Spinal cord (tissue), 10 donors: Measurements from ENCODE around the gene SLC22A15. TPM values are rescaled to one million over a fixed set of nuclear protein-coding genes. Genes with fewer than 3 reads are reported as not detected.

ENCODE experiments used
- DNase-seq, 6 donors: peaks; one replicate each; pipeline versions ENCODE4 v3.0.0 to v3.0.0-alpha.2; 2013 to 2015; ENCODE audit warnings: low spot score in 6 of 6, low read depth in 4 of 6
- H3K27ac ChIP-seq: one replicate; pipeline ENCODE4 v1.5.1; 2013; ENCODE audit warnings: low read depth, low read length, control low read depth
- H3K27me3 ChIP-seq: one replicate; pipeline ENCODE4 v1.6.1; 2013; ENCODE audit warnings: low read length; ENCODE audit not compliant: control insufficient read depth, insufficient read depth
- H3K36me3 ChIP-seq: one replicate; pipeline ENCODE4 v1.6.1; 2013; ENCODE audit warnings: low read length; ENCODE audit not compliant: control insufficient read depth, insufficient read depth
- H3K4me1 ChIP-seq: one replicate; pipeline ENCODE4 v1.6.1; 2013; ENCODE audit warnings: low read length; ENCODE audit not compliant: control insufficient read depth, insufficient read depth
- H3K4me3 ChIP-seq: one replicate; pipeline ENCODE4 v1.5.1; 2013; ENCODE audit warnings: low read depth, low read length, control low read depth
- H3K9me3 ChIP-seq: one replicate; pipeline ENCODE4 v1.6.1; 2013; ENCODE audit warnings: low read length; ENCODE audit not compliant: control insufficient read depth, insufficient read depth
- WGBS: methylation state at CpG from one replicate; pipeline ENCODE4 v1.1.5; 2013; ENCODE audit warnings: missing lambda C conversion rate; ENCODE audit not compliant: insufficient coverage; 5-methylcytosine and 5-hydroxymethylcytosine counted together
- polyA plus RNA-seq, 2 donors: library from polyadenylated mRNA; unstranded; fragments of 120-200 nt; gene quantifications; one replicate each; pipeline ENCODE4 v1.2.1, GENCODE V29; 2013; ENCODE audit not compliant: insufficient read length in 2 of 2
- total RNA-seq, 2 donors: library from RNA; depleted of rRNA in 1 of 2; stranded (reverse); fragments of 120-200 nt in 1 of 2; fragments of >200 nt in 1 of 2; gene quantifications; one replicate each; pipeline versions ENCODE4 v1.2.3 to v1.2.4, GENCODE V29; 2013 to 2014
- donor health status: healthy.

Gene SLC22A15
- total and polyA plus RNA-seq, 4 donors: 10.0 to 36.0 (median 23.1) TPM

GRCh38 chr1:115978292-115978941 lies 2.1 kb downstream of the SLC22A15 start:
- no peak for DNase-seq
- Histone ChIP-seq H3K9me3 (no peaks in the 10 kb centered on the region), H3K4me3 (no peak overlapping the region), H3K27ac (no peak overlapping the region), H3K27me3 (peaks cover 5% of the 10 kb centered on the region), H3K36me3 (no peaks in the 10 kb centered on the region), H3K4me1 (peaks cover 11% of the 10 kb centered on the region)
- WGBS: 81% methylated on average over 2 of the region's 6 CpGs

GRCh38 chr1:115980156-115980555 lies 3.8 kb downstream of the SLC22A15 start:
- Histone ChIP-seq H3K27me3 (peaks cover 5% of the 10 kb centered on the region), H3K4me1 (peaks cover 11% of the 10 kb centered on the region), H3K36me3 (no peaks in the 10 kb centered on the region), H3K4me3 (no peak overlapping the region), H3K9me3 (no peaks in the 10 kb centered on the region), H3K27ac (no peak overlapping the region)
- WGBS: no CpG with 5 or more reads among the region's 2 CpGs
- peak in 1 of 6 donors; percentile 28 for DNase-seq

GRCh38 chr1:115980998-115981993 lies 5.0 kb downstream of the SLC22A15 start:
- peaks cover 5% of the 10 kb centered on the region for H3K4me1 ChIP-seq
- no peaks in the 10 kb centered on the region for H3K9me3 ChIP-seq
- H3K27ac ChIP-seq: no peak overlapping the region
- WGBS: no CpG with 5 or more reads among the region's 3 CpGs
- H3K27me3 ChIP-seq: no peaks in the 10 kb centered on the region
- no peaks in the 10 kb centered on the region for H3K36me3 ChIP-seq
- H3K4me3 ChIP-seq: no peak overlapping the region
- DNase-seq: peak in 1 of 6 donors; percentile 40

DNA sequence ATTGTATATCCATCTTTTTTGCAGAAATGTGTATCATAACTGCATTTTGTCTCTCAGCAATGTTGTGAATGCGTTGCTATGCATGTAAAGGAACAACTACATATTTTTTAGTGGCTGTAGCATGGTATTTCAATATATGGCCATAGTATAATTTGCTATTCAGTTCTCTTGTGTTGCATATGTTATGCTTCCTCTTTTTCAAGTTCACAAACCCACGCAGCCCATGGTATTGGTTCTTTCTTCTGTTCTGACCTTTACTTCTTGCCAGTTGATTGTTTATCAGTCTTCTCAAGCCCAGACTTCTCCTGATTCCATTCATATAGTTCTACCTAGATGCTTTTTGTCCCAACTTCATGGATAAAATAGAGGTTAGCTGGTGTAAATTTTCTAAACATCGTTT lies 6.1 kb downstream of the SLC22A15 start:
- no peak overlapping the region for H3K4me3 ChIP-seq
- no peak for DNase-seq
- H3K36me3 ChIP-seq: no peaks in the 10 kb centered on the region
- no peaks in the 10 kb centered on the region for H3K27me3 ChIP-seq
- no peak overlapping the region for H3K27ac ChIP-seq
- WGBS: no CpG with 5 or more reads among the region's 3 CpGs
- no peaks in the 10 kb centered on the region for H3K4me1 ChIP-seq
- H3K9me3 ChIP-seq: no peaks in the 10 kb centered on the region

- Histone ChIP-seq H3K4me1 (no peaks in the 10 kb centered on the region), H3K27me3 (no peaks in the 10 kb centered on the region)
- WGBS: 100% methylated on average over 2 of the region's 3 CpGs
Observed at GRCh38 chr1:115983584-115983983, 7.3 kb downstream of the SLC22A15 start.

DNA sequence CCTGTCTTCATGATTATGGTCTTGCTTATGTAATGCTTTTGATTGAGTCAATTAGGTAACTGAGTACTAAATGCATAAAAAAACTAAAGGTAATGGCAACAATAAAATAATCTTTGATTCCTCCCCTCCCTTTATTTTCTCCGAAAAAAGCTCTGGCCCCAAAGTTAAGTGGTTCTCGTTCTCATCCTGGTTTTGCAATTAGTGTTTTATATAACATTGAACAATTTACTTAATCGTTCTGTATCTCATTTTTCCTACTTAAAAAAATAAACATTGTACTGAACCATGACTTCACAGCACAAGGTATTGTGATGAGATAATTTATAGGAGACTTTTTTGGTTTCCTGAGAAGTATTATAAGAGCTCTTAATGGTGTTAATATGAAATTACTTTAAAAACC lies 11.3 kb downstream of the SLC22A15 start:
- no peak overlapping the region for H3K27ac ChIP-seq
- H3K9me3 ChIP-seq: no peaks in the 10 kb centered on the region
- WGBS: no CpG with 5 or more reads among the region's 3 CpGs
- H3K4me3 ChIP-seq: no peak overlapping the region
- no peak for DNase-seq
- no peaks in the 10 kb centered on the region for H3K36me3 ChIP-seq
- H3K4me1 ChIP-seq: no peaks in the 10 kb centered on the region
- H3K27me3 ChIP-seq: no peaks in the 10 kb centered on the region

More at GRCh38 chr1:115983584-115983983, 7.3 kb downstream of the SLC22A15 start:
- H3K9me3 ChIP-seq: no peaks in the 10 kb centered on the region
- H3K4me3 ChIP-seq: no peak overlapping the region
- DNase-seq: no peak
- no peak overlapping the region for H3K27ac ChIP-seq
- H3K36me3 ChIP-seq: no peaks in the 10 kb centered on the region

DNA sequence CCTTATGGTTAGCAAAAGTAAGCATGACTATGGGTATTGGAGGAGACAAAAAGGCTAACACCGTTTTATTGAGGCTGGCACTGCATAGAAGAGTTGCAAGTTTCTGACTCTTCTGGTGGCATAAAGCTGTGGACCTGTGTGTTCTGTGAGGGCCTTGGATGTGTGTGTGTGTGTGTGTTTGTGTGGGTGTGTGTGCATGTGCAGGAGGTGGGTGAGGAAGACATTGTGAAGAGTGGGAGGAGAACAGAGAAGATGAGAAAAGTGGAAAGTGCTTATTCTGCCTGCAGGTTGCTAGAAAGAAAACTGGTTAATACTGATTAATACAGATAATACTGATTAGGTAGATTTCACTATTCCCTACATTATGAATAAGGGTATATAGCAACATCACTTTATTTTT lies 12.6 kb downstream of the SLC22A15 start:
- WGBS: 92% methylated on average over 1 of the region's 1 CpG
- H3K27ac ChIP-seq: no peak overlapping the region

GRCh38 chr1:115989699-115990098 lies 13.4 kb downstream of the SLC22A15 start:
- WGBS: no CpG with 5 or more reads among the region's 3 CpGs
- Histone ChIP-seq H3K36me3 (no peaks in the 10 kb centered on the region), H3K9me3 (no peaks in the 10 kb centered on the region), H3K4me3 (no peak overlapping the region), H3K4me1 (no peaks in the 10 kb centered on the region), H3K27ac (no peak overlapping the region), H3K27me3 (no peaks in the 10 kb centered on the region)
- DNase-seq: no peak

More for the DNA sequence above, 12.6 kb downstream of the SLC22A15 start:
- H3K27me3 ChIP-seq: no peaks in the 10 kb centered on the region
- no peaks in the 10 kb centered on the region for H3K4me1 ChIP-seq
- no peak for DNase-seq
- no peak overlapping the region for H3K4me3 ChIP-seq
- no peaks in the 10 kb centered on the region for H3K36me3 ChIP-seq
- H3K9me3 ChIP-seq: no peaks in the 10 kb centered on the region

GRCh38 chr1:115991909-115992308 lies 15.6 kb downstream of the SLC22A15 start:
- Histone ChIP-seq H3K36me3 (no peaks in the 10 kb centered on the region), H3K4me3 (no peak overlapping the region), H3K27me3 (no peaks in the 10 kb centered on the region), H3K4me1 (no peaks in the 10 kb centered on the region), H3K9me3 (peaks cover 2% of the 10 kb centered on the region), H3K27ac (no peak overlapping the region)
- no peak for DNase-seq
- 88% methylated on average over 8 of the region's 8 CpGs for WGBS
